ENCODE measurements around the gene WDR86. TPM values are rescaled to one million over a fixed set of nuclear protein-coding genes. Genes with fewer than 3 reads are reported as not detected.

The WDR86 gene
- total and polyA plus RNA-seq, 2 donors, result 4.2 to 6.8 TPM

DNA sequence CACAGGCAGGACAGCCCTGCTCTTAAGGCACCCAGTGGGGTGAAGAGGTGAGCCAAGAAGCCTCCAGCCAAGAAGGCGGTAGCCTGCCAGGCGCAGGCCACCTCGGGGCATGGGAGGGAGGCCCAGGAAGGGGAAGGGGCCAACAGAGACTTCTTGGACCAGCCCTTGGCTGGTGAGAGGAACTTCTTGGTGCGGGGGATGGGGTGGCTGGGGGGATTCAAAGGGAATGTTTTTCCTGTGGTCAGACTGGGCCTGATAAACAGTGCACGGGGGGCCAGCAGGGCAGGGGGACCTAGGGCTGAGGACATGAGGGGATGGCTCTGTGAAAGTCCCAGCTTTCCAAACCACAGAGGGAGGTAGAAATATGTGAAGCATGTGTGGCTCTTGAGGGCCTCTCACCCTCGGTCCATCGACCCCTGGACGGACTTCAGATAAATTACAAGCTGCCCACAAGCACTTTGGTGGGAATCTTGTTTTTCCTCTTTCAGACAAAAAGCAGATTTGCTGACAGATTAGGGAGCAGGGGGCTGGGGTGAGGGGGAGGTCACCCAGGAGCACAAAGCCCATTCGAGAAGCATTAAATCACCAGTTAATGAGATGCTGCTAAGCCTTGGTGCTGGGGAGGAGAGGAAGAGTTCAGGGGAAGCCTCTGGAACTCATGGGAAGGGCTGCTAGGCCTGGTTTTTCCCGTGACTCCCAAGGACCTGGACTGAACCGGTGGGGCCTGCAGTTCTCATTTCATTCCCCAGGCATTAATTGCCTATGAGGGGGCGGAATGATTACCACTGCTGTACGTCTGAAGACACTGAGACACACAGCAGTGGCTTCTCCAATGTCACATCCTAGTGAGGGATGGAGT is 18.8 kb upstream of the WDR86 start:
- Histone ChIP-seq H3K4me3 (ENCODE audit: low read depth, low read length) (no peak overlapping the region), H3K4me1 (ENCODE audit: insufficient read depth) (no peaks in the 10 kb centered on the region), H3K36me3 (ENCODE audit: insufficient read depth) (no peaks in the 10 kb centered on the region), H3K27ac (ENCODE audit: low read depth) (no peak overlapping the region)
- DNase-seq (ENCODE audit: extremely low spot score), result no peak
- WGBS, result 46% methylated on average over 13 of the region's 13 CpGs

- H3K27ac ChIP-seq (ENCODE audit: low read depth), result no peak overlapping the region
- WGBS, result 81% methylated on average over 10 of the region's 10 CpGs
- no peak overlapping the region for H3K4me3 ChIP-seq (ENCODE audit: low read depth, low read length)
- H3K4me1 ChIP-seq (ENCODE audit: insufficient read depth), result no peaks in the 10 kb centered on the region
- H3K36me3 ChIP-seq (ENCODE audit: insufficient read depth), result no peaks in the 10 kb centered on the region
- no peak for DNase-seq (ENCODE audit: extremely low spot score)
Measured at GRCh38 chr7:151427705-151428377, 18.0 kb upstream of the WDR86 start.

DNA sequence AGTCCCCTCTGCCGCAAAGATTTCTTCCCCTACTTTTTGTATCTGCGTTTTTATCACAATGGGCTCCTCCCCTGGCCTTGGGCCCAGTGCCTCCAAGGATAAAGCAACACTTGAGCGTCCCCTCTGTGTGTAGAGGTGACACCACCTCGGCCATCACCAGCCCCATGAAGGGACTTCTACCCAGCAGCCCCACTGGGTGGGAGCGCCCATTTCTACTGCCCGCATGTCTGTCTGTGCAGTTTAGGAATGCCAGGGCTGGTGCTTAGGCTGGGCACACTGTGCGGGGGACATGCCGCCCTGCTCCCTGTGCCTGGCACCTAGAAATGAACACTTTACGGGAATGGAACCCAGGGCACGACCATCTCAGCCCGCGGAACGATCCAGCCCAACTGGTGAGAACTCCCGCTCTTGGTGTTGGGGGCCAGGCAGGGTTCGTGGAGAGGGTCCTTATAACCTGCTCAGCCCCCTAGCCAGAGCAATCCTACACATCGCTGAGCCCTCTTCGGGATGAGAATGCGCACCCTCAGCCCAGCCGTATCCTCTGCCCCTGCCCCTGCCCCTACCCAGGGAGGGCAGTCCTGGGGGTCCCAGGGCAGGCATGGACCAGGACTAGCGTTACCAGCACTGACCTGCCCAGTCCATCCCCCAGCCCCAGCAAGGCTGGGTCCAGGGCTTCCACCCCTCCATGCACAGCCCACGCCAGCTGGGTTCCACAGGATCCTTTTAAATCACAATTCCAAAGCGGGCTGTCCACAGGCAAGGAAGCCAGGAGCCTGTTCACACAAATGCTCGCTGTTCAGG is 17.3 kb upstream of the WDR86 start:
- Histone ChIP-seq H3K4me3 (ENCODE audit: low read depth, low read length) (no peak overlapping the region), H3K4me1 (ENCODE audit: insufficient read depth) (no peaks in the 10 kb centered on the region), H3K27ac (ENCODE audit: low read depth) (peak overlapping the region; percentile 46), H3K36me3 (ENCODE audit: insufficient read depth) (no peaks in the 10 kb centered on the region)
- no peak for DNase-seq (ENCODE audit: extremely low spot score)
- 83% methylated on average over 23 of the region's 23 CpGs for WGBS

DNA sequence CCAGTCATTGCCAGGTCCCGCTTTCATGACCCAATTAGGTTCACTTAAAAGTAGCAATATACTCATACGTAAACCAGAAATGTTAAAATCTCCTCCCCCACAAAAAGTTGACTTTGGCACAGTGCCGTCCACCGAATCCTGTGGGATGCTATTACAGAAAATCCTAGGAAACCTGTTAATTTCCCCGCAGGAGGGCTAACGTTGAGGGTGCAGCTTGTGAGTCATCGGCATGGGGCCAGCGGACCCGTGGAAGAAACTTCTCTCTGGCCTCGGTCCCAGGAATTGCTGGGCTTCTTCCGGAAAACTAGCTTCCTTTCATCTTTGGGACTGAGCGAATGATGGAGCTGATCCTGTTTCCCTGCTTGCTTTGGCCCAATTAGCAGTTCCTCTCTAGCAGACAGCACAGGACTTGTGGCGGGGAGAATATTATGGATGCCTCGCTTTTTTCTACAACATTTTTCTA is 16.6 kb upstream of the WDR86 start:
- H3K27ac ChIP-seq (ENCODE audit: low read depth), result peak overlapping the region; percentile 85
- no peaks in the 10 kb centered on the region for H3K4me1 ChIP-seq (ENCODE audit: insufficient read depth)
- 17% methylated on average over 14 of the region's 14 CpGs for WGBS
- no peak overlapping the region for H3K4me3 ChIP-seq (ENCODE audit: low read depth, low read length)
- DNase-seq (ENCODE audit: extremely low spot score), result no peak
- no peaks in the 10 kb centered on the region for H3K36me3 ChIP-seq (ENCODE audit: insufficient read depth)

DNA sequence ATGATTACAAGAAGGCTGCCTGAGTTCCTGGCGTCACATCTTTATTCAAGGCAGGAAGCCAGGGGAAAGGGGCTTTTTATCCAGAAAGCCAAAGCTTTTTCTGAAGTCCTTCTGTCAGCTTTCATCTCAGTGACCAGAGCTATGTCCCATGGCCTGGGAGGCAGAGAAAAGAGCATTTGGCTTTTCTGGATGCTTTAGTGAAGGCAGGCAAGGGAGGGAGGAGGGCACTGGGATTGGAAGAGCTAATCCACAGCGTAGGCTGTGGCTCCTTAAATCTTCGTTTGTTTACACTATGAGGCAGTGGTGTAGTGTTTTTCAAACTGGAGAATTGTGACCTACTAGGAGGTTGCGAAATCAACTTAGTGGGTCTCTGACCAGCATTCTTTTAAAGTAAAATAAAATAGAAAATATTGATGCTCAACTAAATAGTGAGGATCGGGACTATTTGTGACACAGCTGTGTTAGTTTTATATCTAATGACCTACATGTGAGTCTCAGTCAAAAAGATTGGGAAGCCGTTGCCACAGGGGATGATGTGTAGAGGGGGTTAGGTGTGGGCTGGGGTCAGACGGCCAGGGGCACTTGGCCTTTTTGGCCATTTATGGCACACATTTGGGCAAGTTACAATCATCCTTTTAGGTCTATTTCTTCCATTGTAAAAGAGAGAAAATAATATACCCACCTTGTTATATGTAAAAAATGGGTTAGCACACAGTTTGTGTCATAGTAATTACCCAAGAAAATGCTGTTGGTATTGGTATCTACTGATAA is 16.0 kb upstream of the WDR86 start:
- Histone ChIP-seq H3K36me3 (ENCODE audit: insufficient read depth) (no peaks in the 10 kb centered on the region), H3K4me1 (ENCODE audit: insufficient read depth) (no peaks in the 10 kb centered on the region), H3K27ac (ENCODE audit: low read depth) (peak overlapping the region; percentile 85), H3K4me3 (ENCODE audit: low read depth, low read length) (no peak overlapping the region)
- no peak for DNase-seq (ENCODE audit: extremely low spot score)
- 29% methylated on average over 7 of the region's 7 CpGs for WGBS

DNA sequence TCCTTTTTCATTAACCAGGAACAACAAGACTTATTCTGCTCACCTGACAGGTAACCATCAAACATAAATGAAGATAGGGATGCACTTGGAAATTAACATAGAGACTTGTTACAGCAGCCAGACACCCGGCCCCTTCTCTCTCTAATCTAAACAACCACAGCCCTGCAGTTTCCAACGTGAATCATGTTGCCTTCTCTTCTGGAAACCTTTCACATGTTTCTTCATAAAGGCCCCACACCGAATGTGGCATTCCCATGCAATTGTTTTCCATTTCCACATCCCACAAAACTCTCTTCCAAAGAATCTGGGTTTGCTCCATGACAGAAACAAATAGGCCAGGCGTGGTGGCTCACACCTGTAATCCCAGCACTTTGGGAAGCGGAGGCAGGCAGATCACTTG is 15.0 kb upstream of the WDR86 start:
- Histone ChIP-seq H3K36me3 (ENCODE audit: insufficient read depth) (no peaks in the 10 kb centered on the region), H3K27ac (ENCODE audit: low read depth) (no peak overlapping the region), H3K4me1 (ENCODE audit: insufficient read depth) (no peaks in the 10 kb centered on the region), H3K4me3 (ENCODE audit: low read depth, low read length) (no peak overlapping the region)
- no peak for DNase-seq (ENCODE audit: extremely low spot score)
- 62% methylated on average over 5 of the region's 5 CpGs for WGBS

- WGBS, result 83% methylated on average over 5 of the region's 5 CpGs
- Histone ChIP-seq H3K4me3 (ENCODE audit: low read depth, low read length) (no peak overlapping the region), H3K4me1 (ENCODE audit: insufficient read depth) (no peaks in the 10 kb centered on the region), H3K36me3 (ENCODE audit: insufficient read depth) (no peaks in the 10 kb centered on the region), H3K27ac (ENCODE audit: low read depth) (no peak overlapping the region)
- no peak for DNase-seq (ENCODE audit: extremely low spot score)
Measured at GRCh38 chr7:151423936-151424335, 14.1 kb upstream of the WDR86 start.

GRCh38 chr7:151423226-151423625 is 13.4 kb upstream of the WDR86 start:
- no peak for DNase-seq (ENCODE audit: extremely low spot score)
- WGBS, result 83% methylated on average over 7 of the region's 7 CpGs
- Histone ChIP-seq H3K27ac (ENCODE audit: low read depth) (no peak overlapping the region), H3K4me1 (ENCODE audit: insufficient read depth) (no peaks in the 10 kb centered on the region), H3K36me3 (ENCODE audit: insufficient read depth) (no peaks in the 10 kb centered on the region), H3K4me3 (ENCODE audit: low read depth, low read length) (no peak overlapping the region)

GRCh38 chr7:151422212-151422611 is 12.4 kb upstream of the WDR86 start:
- H3K27ac ChIP-seq (ENCODE audit: low read depth), result no peak overlapping the region
- H3K36me3 ChIP-seq (ENCODE audit: insufficient read depth), result no peaks in the 10 kb centered on the region
- no peak overlapping the region for H3K4me3 ChIP-seq (ENCODE audit: low read depth, low read length)
- WGBS, result 88% methylated on average over 5 of the region's 5 CpGs
- H3K4me1 ChIP-seq (ENCODE audit: insufficient read depth), result no peaks in the 10 kb centered on the region
- DNase-seq (ENCODE audit: extremely low spot score), result no peak

DNA sequence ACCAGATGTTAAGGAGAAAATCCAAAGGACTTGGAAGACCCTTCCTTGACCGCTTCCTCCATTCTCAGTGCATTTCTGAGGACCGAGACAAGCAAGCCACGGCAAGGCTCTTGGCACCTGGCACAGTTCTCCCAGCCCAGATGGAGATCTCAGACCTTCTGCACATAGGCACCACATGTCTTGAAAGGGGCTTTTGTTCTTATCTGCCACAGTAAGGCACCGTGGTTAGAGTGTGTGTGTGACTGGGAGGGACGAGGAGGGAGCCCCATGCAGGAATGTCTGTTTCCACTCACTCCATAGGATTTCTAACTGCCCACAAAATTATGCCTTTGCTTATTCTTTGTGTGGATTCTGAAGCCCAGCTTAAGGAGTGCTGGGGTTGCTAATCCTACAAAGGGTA is 10.3 kb upstream of the WDR86 start:
- no peaks in the 10 kb centered on the region for H3K36me3 ChIP-seq (ENCODE audit: insufficient read depth)
- H3K4me3 ChIP-seq (ENCODE audit: low read depth, low read length), result no peak overlapping the region
- no peak overlapping the region for H3K27ac ChIP-seq (ENCODE audit: low read depth)
- WGBS, result 83% methylated on average over 5 of the region's 5 CpGs
- DNase-seq (ENCODE audit: extremely low spot score), result no peak
- H3K4me1 ChIP-seq (ENCODE audit: insufficient read depth), result no peaks in the 10 kb centered on the region

- H3K27ac ChIP-seq (ENCODE audit: low read depth), result no peak overlapping the region
Measured at GRCh38 chr7:151416941-151417315, 7.1 kb upstream of the WDR86 start.

GRCh38 chr7:151416112-151416940 is 6.5 kb upstream of the WDR86 start:
- Histone ChIP-seq H3K36me3 (ENCODE audit: insufficient read depth) (no peaks in the 10 kb centered on the region), H3K4me1 (ENCODE audit: insufficient read depth) (no peaks in the 10 kb centered on the region), H3K27ac (ENCODE audit: low read depth) (no peak overlapping the region), H3K4me3 (ENCODE audit: low read depth, low read length) (no peak overlapping the region)
- DNase-seq (ENCODE audit: extremely low spot score), result no peak
- WGBS, result 80% methylated on average over 10 of the region's 10 CpGs

More at GRCh38 chr7:151416941-151417315, 7.1 kb upstream of the WDR86 start:
- no peaks in the 10 kb centered on the region for H3K4me1 ChIP-seq (ENCODE audit: insufficient read depth)
- no peak for DNase-seq (ENCODE audit: extremely low spot score)
- 50% methylated on average over 11 of the region's 11 CpGs for WGBS
- no peaks in the 10 kb centered on the region for H3K36me3 ChIP-seq (ENCODE audit: insufficient read depth)
- no peak overlapping the region for H3K4me3 ChIP-seq (ENCODE audit: low read depth, low read length)
